OCI-LY3 (cell line): ENCODE data around the gene SH3YL1.

Experiments used
- H2AFZ ChIP-seq: fragments of 200-600, 300-600 bp; shearing (Covaris generic); 2 replicates; pipeline ENCODE4 v1.6.0; 2014; ENCODE audit warnings: antibody characterized with exemption, low read depth, low read length
- H3K27ac ChIP-seq: fragments of 200-600, 300-600 bp; sonication (generic); 2 replicates; pipeline ENCODE4 v1.5.1; 2014; ENCODE audit warnings: mild to moderate bottlenecking, low read length, moderate library complexity, mixed read lengths
- H3K27me3 ChIP-seq: fragments of 200-600, 300-600 bp; sonication (generic); 2 replicates; pipeline ENCODE4 v1.6.1; 2014; ENCODE audit warnings: low read depth, low read length, mixed read lengths
- H3K36me3 ChIP-seq: fragments of 200-600, 300-600 bp; sonication (generic); replicated peaks from 2 replicates; pipeline ENCODE3; 2014; ENCODE audit warnings: low read depth, low read length, mixed read lengths
- H3K4me1 ChIP-seq: fragments of 300-600, 200-600 bp; sonication (generic); 2 replicates; pipeline ENCODE4 v1.6.1; 2014; ENCODE audit warnings: low read length, mixed read lengths
- H3K4me2 ChIP-seq: fragments of 200-600, 300-600 bp; sonication (generic); 2 replicates; pipeline ENCODE4 v1.6.1; 2014; ENCODE audit warnings: low read length, mixed read lengths
- H3K4me3 ChIP-seq: fragments of 300-600, 200-600 bp; sonication (generic); 2 replicates; pipeline ENCODE4 v1.5.1; 2014; ENCODE audit warnings: antibody characterized with exemption, mild to moderate bottlenecking, low read length, moderate library complexity
- H3K79me2 ChIP-seq: fragments of 300-600, 200-600 bp; shearing (Covaris generic); 2 replicates; pipeline ENCODE4 v1.6.1; 2014; ENCODE audit warnings: mild to moderate bottlenecking, low read length, mixed read lengths
- H3K9ac ChIP-seq: fragments of 300-600, 200-600 bp; shearing (Covaris generic); 2 replicates; pipeline ENCODE4 v1.6.0; 2014; ENCODE audit warnings: mild to moderate bottlenecking, low read length, moderate library complexity
- H3K9me3 ChIP-seq: fragments of 200-600, 300-600 bp; shearing (Covaris generic); 2 replicates; pipeline ENCODE4 v1.6.1; 2014; ENCODE audit warnings: low read length, mixed read lengths; ENCODE audit not compliant: insufficient read depth
- H4K20me1 ChIP-seq: fragments of 200-600, 300-600 bp; sonication (generic); 2 replicates; pipeline ENCODE4 v1.6.1; 2016; ENCODE audit warnings: low read length, mixed read lengths; ENCODE audit not compliant: insufficient read depth
- EZH2phosphoT487 ChIP-seq: fragments of 200-600 bp; shearing (Covaris generic); IDR thresholded peaks from 2 replicates; pipeline ENCODE4 v1.6.1; 2018; ENCODE audit warnings: antibody characterized with exemption, mixed run types, low read depth
- TF ChIP-seq, protein P1 (sequence below): fragments of 200-600, 300-600 bp; sonication (generic); IDR thresholded peaks from 2 replicates; pipeline ENCODE4 v1.5.1; 2014; ENCODE audit warnings: antibody characterized with exemption, low read length, low read depth

The SH3YL1 gene

DNA sequence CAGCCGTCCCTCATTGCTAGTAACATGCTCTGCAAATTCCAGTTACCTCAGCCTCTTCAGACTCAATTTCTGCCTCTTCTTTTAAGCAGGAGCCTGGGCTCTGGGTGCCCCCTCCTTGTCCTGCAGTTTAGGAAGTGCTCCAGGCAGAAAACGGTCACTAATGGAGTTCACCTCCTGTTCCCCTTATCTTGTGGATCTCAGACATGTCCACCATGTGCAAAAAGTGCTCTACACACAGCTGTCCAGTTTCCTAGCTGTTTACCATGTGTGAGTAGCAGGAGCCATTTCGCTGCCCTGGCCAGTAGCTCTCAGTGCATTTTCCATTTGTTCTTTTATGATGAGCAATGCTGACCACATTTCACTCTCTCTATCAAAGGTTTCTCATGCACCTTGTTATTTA lies 4.9 kb downstream of the SH3YL1 start:
- Histone ChIP-seq H3K9me3 (no peaks in the 10 kb centered on the region), H3K9ac (no peak overlapping the region), H4K20me1 (no peaks in the 10 kb centered on the region), H3K4me3 (no peak overlapping the region), H3K36me3 (peaks cover 4% of the 10 kb centered on the region), H3K79me2 (peaks cover 1% of the 10 kb centered on the region; the same call in 1 of the 2 replicates), H3K4me1 (peaks cover under 1% of the 10 kb centered on the region; the same call in 1 of the 2 replicates), H3K4me2 (no peak overlapping the region), H3K27me3 (no peaks in the 10 kb centered on the region), H2AFZ (no peak overlapping the region), H3K27ac (no peak overlapping the region)
- TF ChIP-seq, protein P1, sequence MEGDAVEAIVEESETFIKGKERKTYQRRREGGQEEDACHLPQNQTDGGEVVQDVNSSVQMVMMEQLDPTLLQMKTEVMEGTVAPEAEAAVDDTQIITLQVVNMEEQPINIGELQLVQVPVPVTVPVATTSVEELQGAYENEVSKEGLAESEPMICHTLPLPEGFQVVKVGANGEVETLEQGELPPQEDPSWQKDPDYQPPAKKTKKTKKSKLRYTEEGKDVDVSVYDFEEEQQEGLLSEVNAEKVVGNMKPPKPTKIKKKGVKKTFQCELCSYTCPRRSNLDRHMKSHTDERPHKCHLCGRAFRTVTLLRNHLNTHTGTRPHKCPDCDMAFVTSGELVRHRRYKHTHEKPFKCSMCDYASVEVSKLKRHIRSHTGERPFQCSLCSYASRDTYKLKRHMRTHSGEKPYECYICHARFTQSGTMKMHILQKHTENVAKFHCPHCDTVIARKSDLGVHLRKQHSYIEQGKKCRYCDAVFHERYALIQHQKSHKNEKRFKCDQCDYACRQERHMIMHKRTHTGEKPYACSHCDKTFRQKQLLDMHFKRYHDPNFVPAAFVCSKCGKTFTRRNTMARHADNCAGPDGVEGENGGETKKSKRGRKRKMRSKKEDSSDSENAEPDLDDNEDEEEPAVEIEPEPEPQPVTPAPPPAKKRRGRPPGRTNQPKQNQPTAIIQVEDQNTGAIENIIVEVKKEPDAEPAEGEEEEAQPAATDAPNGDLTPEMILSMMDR = no peak
- no peak for TF ChIP-seq EZH2phosphoT487

GRCh38 chr2:257842-258241 lies 6.0 kb downstream of the SH3YL1 start:
- Histone ChIP-seq H3K4me3 (no peak overlapping the region), H2AFZ (no peak overlapping the region), H3K4me2 (no peak overlapping the region), H3K27ac (no peak overlapping the region), H3K9me3 (no peaks in the 10 kb centered on the region), H3K4me1 (no peaks in the 10 kb centered on the region), H3K36me3 (no peaks in the 10 kb centered on the region), H4K20me1 (no peaks in the 10 kb centered on the region), H3K79me2 (no peaks in the 10 kb centered on the region), H3K27me3 (no peaks in the 10 kb centered on the region), H3K9ac (no peak overlapping the region)
- TF ChIP-seq, protein P1 = no peak
- TF ChIP-seq EZH2phosphoT487 = no peak

DNA sequence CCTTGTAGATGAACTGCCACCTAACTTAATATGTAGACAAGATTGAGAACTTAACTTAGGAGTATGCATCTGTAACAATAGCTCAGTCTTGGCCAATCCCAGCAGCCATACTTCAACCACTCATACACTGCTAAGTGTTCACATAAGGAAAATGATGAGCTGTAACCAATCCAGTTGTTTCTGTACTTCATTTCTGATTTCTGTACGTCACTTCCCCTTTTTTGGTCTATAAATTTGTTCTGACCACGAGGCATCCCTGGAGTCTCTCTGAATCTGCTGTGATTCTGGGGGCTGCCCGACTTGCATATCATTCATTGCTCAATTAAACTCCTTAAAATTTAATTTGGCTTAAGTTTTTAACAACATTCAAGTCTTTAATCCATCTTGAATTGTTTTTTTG lies 6.4 kb downstream of the SH3YL1 start:
- no peak overlapping the region for H3K9ac ChIP-seq
- no peaks in the 10 kb centered on the region for H3K27me3 ChIP-seq
- H2AFZ ChIP-seq = no peak overlapping the region
- no peaks in the 10 kb centered on the region for H3K4me1 ChIP-seq
- H3K36me3 ChIP-seq = no peaks in the 10 kb centered on the region
- no peaks in the 10 kb centered on the region for H3K79me2 ChIP-seq
- TF ChIP-seq EZH2phosphoT487 = no peak
- TF ChIP-seq, protein P1 = no peak
- H3K9me3 ChIP-seq = no peaks in the 10 kb centered on the region
- no peak overlapping the region for H3K4me3 ChIP-seq
- H3K4me2 ChIP-seq = no peak overlapping the region
- H3K27ac ChIP-seq = no peak overlapping the region
- no peaks in the 10 kb centered on the region for H4K20me1 ChIP-seq

- Histone ChIP-seq H4K20me1 (no peaks in the 10 kb centered on the region), H3K36me3 (no peaks in the 10 kb centered on the region), H3K4me2 (no peak overlapping the region), H3K9ac (no peak overlapping the region), H3K79me2 (no peaks in the 10 kb centered on the region), H3K27ac (no peak overlapping the region), H2AFZ (no peak overlapping the region), H3K4me1 (no peaks in the 10 kb centered on the region), H3K9me3 (no peaks in the 10 kb centered on the region), H3K27me3 (no peaks in the 10 kb centered on the region), H3K4me3 (no peak overlapping the region)
- TF ChIP-seq, protein P1 = no peak
- no peak for TF ChIP-seq EZH2phosphoT487
Observed at GRCh38 chr2:256094-256493, 7.7 kb downstream of the SH3YL1 start.
